ENCODE data around the gene RICTOR. TPM values are rescaled to one million over a fixed set of nuclear protein-coding genes. Genes with fewer than 3 reads are reported as not detected.
"Not testable (repeated sequence)": the region's sequence is repeated elsewhere in the genome, so short reads cannot be mapped to it uniquely, and the experiment has no call there.

Gene RICTOR
- total RNA-seq, 2 experiments from 2014 or later, result 125 TPM

DNA sequence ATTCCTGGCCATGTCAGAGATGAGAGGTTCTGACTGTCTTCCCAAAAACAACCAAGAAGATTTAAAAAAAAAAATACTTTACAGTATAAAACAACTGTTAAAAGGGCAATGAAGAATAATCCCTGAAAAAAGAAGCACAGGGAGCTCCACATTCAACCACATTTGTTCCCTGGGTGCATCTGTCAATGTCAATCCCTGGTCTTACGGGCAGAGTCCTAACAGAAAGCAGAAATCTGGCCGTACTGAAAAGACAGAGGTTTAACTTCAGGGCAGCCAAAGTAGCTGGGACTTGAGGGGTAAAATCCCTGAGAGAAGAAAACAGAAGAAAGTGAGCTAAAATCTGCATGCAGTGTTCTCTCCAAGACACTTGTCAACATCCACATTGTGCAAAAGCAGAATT, 76.6 kb downstream of the RICTOR start:
- ATAC-seq (ENCODE audit: poor library complexity) (no peak), DNase-seq (no peak)
- POLR2A ChIA-PET, result no interaction called here
- intact Hi-C loops (cut with DNase I, micrococcal nuclease), result loop anchor here in 1 of 2 experiments (5.0 kb wide), 1 partner anchor 220 kb away; the partner anchor contains the start of gene FYB1
- Histone ChIP-seq H3K9me3 (ENCODE audit: control insufficient read depth in 1 of 2, insufficient read depth in 1 of 2, low read length in 2 of 2) (no peaks in the 10 kb centered on the region), H3K36me3 (ENCODE audit: insufficient read depth, low read length) (peaks cover 41% of the 10 kb centered on the region), H3K4me1 (ENCODE audit: insufficient read depth, low read length) (no peaks in the 10 kb centered on the region), H3K27ac (ENCODE audit: low read depth in 1 of 2, low read length in 2 of 2) (no peak overlapping the region), H3K4me3 (ENCODE audit: low read length) (no peak overlapping the region), H3K27me3 (ENCODE audit: control insufficient read depth in 1 of 2, insufficient read depth in 2 of 2, low read length in 2 of 2) (no peaks in the 10 kb centered on the region)
- Mint-ChIP-seq H3K27ac (no peak overlapping the region), H3K27me3 (no peaks in the 10 kb centered on the region), H3K4me3 (no peak overlapping the region), H3K36me3 (ENCODE audit: low read depth) (peaks cover 82% of the 10 kb centered on the region), H3K4me1 (ENCODE audit: low read depth) (peaks cover 70% of the 10 kb centered on the region), H3K9me3 (no peaks in the 10 kb centered on the region)
- no peak for TF ChIP-seq CTCF (IDR thresholded peaks at IDR 0.05)
- CTCF ChIA-PET, result no interaction called here

GRCh38 chr5:38996123-38996522, 78.1 kb downstream of the RICTOR start:
- no peak overlapping the region for H3K27ac Mint-ChIP-seq
- CTCF ChIA-PET, result interaction anchor here (1.0 kb wide), 1 partner anchor 75 kb away, joined by 3 read pairs; no protein-coding TSS in a partner anchor

DNA sequence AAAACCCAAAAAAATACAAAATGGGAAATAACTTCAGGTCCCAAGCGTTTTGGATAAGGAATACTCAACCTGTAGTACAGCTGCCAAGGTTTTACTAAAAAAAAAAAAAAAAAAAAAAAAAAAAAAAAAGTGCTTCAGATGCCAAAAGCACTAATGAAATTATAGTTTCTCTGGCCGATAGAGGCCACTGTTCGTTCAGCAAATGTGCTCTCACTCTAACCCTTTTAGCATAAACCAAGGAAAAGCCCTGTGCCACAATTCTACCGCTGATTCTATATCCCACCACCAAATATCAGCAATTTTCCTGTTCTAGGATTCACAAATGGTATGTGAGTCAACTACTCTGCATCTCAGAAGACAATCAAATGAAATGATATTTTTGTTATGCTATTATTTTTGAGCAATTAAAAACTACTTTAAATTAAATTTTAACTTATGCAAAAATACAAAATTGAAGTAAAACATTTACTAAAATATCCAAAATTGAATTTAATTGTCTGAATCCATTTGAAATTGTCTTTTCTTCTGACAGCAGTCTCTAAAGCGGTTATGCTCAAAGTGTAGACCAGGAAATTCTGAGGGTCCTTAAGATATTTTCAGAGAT, 79.8 kb downstream of the RICTOR start:
- intact Hi-C loops (cut with DNase I, micrococcal nuclease), result no loop called here

More at GRCh38 chr5:38996123-38996522, 78.1 kb downstream of the RICTOR start:
- Mint-ChIP-seq H3K27me3 (no peaks in the 10 kb centered on the region), H3K36me3 (ENCODE audit: low read depth) (peaks cover 76% of the 10 kb centered on the region), H3K9me3 (no peaks in the 10 kb centered on the region), H3K4me1 (ENCODE audit: low read depth) (peaks cover 56% of the 10 kb centered on the region), H3K4me3 (no peak overlapping the region)
- H3K27ac ChIP-seq (ENCODE audit: low read depth in 1 of 2, low read length in 2 of 2), result no peak overlapping the region
- DNase-seq (no peak), ATAC-seq (ENCODE audit: poor library complexity) (no peak)
- no peak for TF ChIP-seq CTCF (IDR thresholded peaks at IDR 0.05)
- intact Hi-C loops (cut with DNase I, micrococcal nuclease), result loop anchor here in 1 of 2 experiments (5.0 kb wide), 1 partner anchor 221 kb away; the partner anchor contains the start of gene FYB1
- peaks cover 39% of the 10 kb centered on the region for H3K36me3 ChIP-seq (ENCODE audit: insufficient read depth, low read length)
- no peak overlapping the region for H3K4me3 ChIP-seq (ENCODE audit: low read length)
- POLR2A ChIA-PET, result no interaction called here
- no peaks in the 10 kb centered on the region for H3K4me1 ChIP-seq (ENCODE audit: insufficient read depth, low read length)
- H3K9me3 ChIP-seq (ENCODE audit: control insufficient read depth in 1 of 2, insufficient read depth in 1 of 2, low read length in 2 of 2), result no peaks in the 10 kb centered on the region
- no peaks in the 10 kb centered on the region for H3K27me3 ChIP-seq (ENCODE audit: control insufficient read depth in 1 of 2, insufficient read depth in 2 of 2, low read length in 2 of 2)

DNA sequence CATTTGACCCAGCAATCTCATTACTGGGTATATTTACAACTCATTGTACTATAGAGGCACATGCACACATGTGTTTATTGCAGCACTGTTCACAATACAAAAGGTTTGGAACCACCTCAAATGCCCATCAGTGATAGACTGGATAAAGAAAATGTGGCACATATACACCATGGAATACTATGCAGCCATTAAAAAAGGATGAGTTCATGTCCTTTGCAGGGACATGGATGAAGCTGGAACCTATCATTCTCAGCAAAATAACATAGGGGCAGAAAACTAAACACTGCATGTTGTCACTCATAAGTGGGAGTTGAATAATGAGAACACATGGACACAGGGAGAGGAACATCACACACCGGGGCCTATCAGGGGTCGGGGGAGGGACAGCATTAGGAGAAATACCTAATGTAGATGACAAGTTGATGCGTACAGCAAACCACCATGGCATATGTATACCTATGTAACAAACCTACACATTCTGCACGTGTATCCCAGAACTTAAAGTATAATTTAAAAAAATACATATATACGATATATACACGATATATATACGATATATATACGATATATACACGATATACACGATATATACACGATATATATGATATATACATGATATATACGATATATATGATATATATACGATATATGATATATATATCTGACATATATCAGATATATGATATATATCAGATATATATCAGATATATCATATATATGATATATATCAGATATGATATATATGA, 84.1 kb downstream of the RICTOR start:
- CTCF ChIA-PET, H3K27ac Mint-ChIP-seq, POLR2A ChIA-PET: not testable (repeated sequence)

More for the DNA sequence above, 79.8 kb downstream of the RICTOR start:
- Mint-ChIP-seq H3K36me3 (ENCODE audit: low read depth) (peaks cover 73% of the 10 kb centered on the region), H3K4me3 (no peak overlapping the region), H3K27ac (no peak overlapping the region), H3K4me1 (ENCODE audit: low read depth) (peaks cover 45% of the 10 kb centered on the region), H3K27me3 (no peaks in the 10 kb centered on the region), H3K9me3 (no peaks in the 10 kb centered on the region)
- Histone ChIP-seq H3K9me3 (ENCODE audit: control insufficient read depth in 1 of 2, insufficient read depth in 1 of 2, low read length in 2 of 2) (no peaks in the 10 kb centered on the region), H3K27me3 (ENCODE audit: control insufficient read depth in 1 of 2, insufficient read depth in 2 of 2, low read length in 2 of 2) (no peaks in the 10 kb centered on the region), H3K4me1 (ENCODE audit: insufficient read depth, low read length) (no peaks in the 10 kb centered on the region), H3K27ac (ENCODE audit: low read depth in 1 of 2, low read length in 2 of 2) (no peak overlapping the region), H3K4me3 (ENCODE audit: low read length) (no peak overlapping the region), H3K36me3 (ENCODE audit: insufficient read depth, low read length) (peaks cover 45% of the 10 kb centered on the region)
- TF ChIP-seq CTCF (IDR thresholded peaks at IDR 0.05), result peak; percentile 53
- DNase-seq (peak in 9 of 14 experiments; percentile 2 to 72 (median 26)), ATAC-seq (ENCODE audit: poor library complexity) (peak; percentile 75)
- POLR2A ChIA-PET, result no interaction called here
- CTCF ChIA-PET, result interaction anchor here (0.6 to 1.3 kb wide), 2 partner anchors 19 to 1588 kb away, joined by 3 to 5 read pairs; no protein-coding TSS in a partner anchor

More for the DNA sequence above, 84.1 kb downstream of the RICTOR start:
- H3K36me3 ChIP-seq (ENCODE audit: insufficient read depth, low read length), result peaks cover 34% of the 10 kb centered on the region
- ATAC-seq (ENCODE audit: poor library complexity); intact Hi-C loops (cut with DNase I, micrococcal nuclease); H3K4me3 ChIP-seq (ENCODE audit: low read length); H3K9me3 Mint-ChIP-seq; H3K4me1 ChIP-seq (ENCODE audit: insufficient read depth, low read length); H3K27me3 Mint-ChIP-seq; H3K27me3 ChIP-seq (ENCODE audit: control insufficient read depth in 1 of 2, insufficient read depth in 2 of 2, low read length in 2 of 2); H3K9me3 ChIP-seq (ENCODE audit: control insufficient read depth in 1 of 2, insufficient read depth in 1 of 2, low read length in 2 of 2); H3K27ac ChIP-seq (ENCODE audit: low read depth in 1 of 2, low read length in 2 of 2); DNase-seq; H3K4me3 Mint-ChIP-seq: not testable (repeated sequence)
- Mint-ChIP-seq H3K36me3 (ENCODE audit: low read depth) (peaks cover 85% of the 10 kb centered on the region), H3K4me1 (ENCODE audit: low read depth) (peaks cover 48% of the 10 kb centered on the region)
